Measurements from ENCODE around the gene OR14A16.

The OR14A16 gene

DNA sequence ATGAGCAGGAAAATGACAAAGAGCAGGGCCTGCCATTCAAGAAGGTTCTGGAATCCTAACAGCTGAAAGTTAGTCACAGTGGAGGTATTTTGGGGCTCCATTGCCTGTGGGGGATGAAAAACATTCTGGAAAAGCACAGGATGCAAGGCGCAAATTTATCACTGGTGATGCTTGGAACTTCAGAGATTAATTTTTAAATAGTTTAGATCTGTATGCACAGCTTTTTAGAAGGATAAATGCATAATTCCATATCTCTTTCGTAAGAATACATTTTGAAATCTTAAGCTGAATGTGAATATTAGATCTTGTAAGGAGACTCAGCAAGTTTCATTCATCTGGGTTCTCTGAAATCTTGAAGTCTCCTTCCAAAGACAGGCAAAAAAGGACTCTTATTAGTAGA is 17.9 kb upstream of the OR14A16 start, which contains the start of gene OR11L1:
OR11L1 (minus strand) TSS at position 101 of the 400 bp plus-strand sequence; CDS start at position 101, 0 bp downstream.
- TF ChIP-seq, protein P1, sequence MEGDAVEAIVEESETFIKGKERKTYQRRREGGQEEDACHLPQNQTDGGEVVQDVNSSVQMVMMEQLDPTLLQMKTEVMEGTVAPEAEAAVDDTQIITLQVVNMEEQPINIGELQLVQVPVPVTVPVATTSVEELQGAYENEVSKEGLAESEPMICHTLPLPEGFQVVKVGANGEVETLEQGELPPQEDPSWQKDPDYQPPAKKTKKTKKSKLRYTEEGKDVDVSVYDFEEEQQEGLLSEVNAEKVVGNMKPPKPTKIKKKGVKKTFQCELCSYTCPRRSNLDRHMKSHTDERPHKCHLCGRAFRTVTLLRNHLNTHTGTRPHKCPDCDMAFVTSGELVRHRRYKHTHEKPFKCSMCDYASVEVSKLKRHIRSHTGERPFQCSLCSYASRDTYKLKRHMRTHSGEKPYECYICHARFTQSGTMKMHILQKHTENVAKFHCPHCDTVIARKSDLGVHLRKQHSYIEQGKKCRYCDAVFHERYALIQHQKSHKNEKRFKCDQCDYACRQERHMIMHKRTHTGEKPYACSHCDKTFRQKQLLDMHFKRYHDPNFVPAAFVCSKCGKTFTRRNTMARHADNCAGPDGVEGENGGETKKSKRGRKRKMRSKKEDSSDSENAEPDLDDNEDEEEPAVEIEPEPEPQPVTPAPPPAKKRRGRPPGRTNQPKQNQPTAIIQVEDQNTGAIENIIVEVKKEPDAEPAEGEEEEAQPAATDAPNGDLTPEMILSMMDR (IDR thresholded peaks at IDR 0.05; ENCODE audit: control insufficient read depth, extremely low read depth, insufficient read depth), result no peak
- no peak within 1 kb of the TSS for H3K4me3 ChIP-seq (ENCODE audit: low read depth, low read length)

DNA sequence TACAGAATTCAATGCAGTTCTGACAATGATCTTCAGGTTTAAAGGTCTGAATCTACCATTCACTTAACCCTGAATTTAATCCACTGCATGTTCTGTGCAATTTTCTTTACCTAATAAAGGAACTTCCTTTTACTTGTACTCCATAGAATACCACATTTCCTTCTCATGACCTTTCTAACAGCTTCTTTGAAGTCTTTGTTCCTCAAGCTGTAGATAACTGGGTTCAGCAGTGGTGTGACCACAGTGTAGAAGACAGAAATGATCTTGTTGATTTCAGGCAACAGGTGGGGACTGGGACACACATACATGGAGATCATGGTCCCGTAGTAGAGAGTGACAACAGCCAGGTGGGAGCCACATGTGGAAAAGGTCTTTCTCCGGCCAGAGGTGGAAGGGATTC is 16.9 kb upstream of the OR14A16 start:
- DNase-seq (ENCODE audit: low read depth), result no peak
- no peak overlapping the region for H3K4me3 ChIP-seq (ENCODE audit: low read depth, low read length)
- TF ChIP-seq, protein P1 (IDR thresholded peaks at IDR 0.05; ENCODE audit: control insufficient read depth, extremely low read depth, insufficient read depth), result no peak

More for the DNA sequence above, 17.9 kb upstream of the OR14A16 start, which contains the start of gene OR11L1:
- no peak for DNase-seq (ENCODE audit: low read depth)

DNA sequence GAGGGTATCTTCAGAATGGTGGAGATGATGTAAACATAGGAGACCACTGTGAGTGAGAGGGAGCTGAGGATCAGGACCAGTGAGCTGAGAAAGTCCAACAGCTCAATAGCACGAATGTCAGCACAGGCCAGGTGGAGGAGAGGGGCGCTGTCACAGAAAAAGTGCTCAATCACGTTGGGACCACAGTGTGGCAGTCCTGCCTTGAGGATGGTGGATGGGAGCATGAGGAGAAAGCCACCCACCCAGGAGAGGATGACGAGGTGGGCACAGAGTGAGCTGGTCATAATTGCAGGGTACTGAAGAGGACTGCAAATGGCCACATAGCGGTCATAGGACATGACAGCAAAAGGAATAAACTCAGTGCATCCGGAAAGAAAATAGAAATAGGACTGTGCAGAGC is 9.7 kb upstream of the OR14A16 start:
- TF ChIP-seq, protein P1 (IDR thresholded peaks at IDR 0.05; ENCODE audit: control insufficient read depth, extremely low read depth, insufficient read depth), result no peak
- no peak for DNase-seq (ENCODE audit: low read depth)

DNA sequence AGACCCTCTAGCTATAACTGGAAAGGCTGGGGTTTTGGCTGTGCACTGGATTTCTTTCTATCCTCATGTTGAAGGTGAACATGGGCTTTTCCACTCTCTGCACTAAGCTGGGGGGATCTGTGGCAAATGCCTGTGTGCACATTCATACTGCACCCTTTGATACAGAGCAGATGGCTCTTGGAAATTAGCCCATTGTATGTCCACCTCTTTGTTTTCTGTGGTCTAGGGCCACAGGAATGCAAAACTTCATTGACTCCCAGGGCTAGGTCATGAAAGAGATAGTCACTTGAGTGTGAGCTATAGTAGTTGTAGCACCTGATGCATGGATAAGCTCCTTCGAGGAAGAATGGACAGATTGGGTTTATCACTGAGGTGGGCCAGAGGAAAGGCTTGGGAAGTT is 5.7 kb upstream of the OR14A16 start:
- H3K4me3 ChIP-seq (ENCODE audit: low read depth, low read length), result no peak overlapping the region
- TF ChIP-seq, protein P1 (IDR thresholded peaks at IDR 0.05; ENCODE audit: control insufficient read depth, extremely low read depth, insufficient read depth), result no peak

More for the DNA sequence above, 9.7 kb upstream of the OR14A16 start:
- no peak overlapping the region for H3K4me3 ChIP-seq (ENCODE audit: low read depth, low read length)

DNA sequence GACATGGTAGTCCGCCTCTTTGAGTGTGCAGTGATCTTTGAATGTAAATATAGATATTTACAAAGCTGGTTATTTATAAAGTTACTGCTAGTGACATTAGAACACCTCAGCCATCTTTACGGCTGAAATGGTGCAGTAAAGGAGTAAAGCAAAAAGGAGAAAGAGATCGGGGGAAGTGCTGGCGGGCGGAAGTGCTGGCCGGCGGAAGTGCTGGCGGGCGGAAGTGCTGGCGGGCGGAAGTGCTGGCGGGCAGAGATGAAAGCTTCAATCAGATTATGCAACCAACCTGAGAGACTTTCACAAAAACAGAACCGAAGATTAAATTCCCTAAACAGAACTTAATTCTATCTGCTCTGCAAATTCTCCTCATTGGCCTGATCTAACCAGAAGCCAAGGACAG is 1.4 kb upstream of the OR14A16 start:
- TF ChIP-seq, protein P1 (IDR thresholded peaks at IDR 0.05; ENCODE audit: control insufficient read depth, extremely low read depth, insufficient read depth), result no peak
- DNase-seq (ENCODE audit: low read depth), result no peak
- H3K4me3 ChIP-seq (ENCODE audit: low read depth, low read length), result no peak overlapping the region

More for the DNA sequence above, 5.7 kb upstream of the OR14A16 start:
- no peak for DNase-seq (ENCODE audit: low read depth)

DNA sequence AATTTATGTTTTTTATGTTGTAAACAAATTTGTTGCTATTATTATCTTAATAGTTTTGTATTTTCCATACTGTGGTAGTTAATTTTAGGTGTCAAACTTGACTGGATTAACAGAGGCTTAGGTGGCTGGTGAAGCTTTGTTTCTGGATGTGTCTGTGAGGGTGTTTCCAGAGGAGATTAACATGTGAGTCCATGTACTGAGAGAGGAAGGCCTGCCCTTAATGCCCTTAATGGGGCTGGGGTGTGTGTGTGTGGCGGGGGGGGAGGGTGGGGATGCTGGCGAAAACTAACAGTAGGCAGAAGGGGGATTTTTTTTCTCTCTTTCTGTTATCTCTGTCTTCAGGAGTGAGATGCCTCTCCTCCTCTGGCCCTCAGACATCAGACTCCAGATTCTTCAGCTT is 1.9 kb downstream of the OR14A16 start:
- DNase-seq (ENCODE audit: low read depth), result no peak
- TF ChIP-seq, protein P1 (IDR thresholded peaks at IDR 0.05; ENCODE audit: control insufficient read depth, extremely low read depth, insufficient read depth), result no peak
- H3K4me3 ChIP-seq (ENCODE audit: low read depth, low read length), result no peak overlapping the region

DNA sequence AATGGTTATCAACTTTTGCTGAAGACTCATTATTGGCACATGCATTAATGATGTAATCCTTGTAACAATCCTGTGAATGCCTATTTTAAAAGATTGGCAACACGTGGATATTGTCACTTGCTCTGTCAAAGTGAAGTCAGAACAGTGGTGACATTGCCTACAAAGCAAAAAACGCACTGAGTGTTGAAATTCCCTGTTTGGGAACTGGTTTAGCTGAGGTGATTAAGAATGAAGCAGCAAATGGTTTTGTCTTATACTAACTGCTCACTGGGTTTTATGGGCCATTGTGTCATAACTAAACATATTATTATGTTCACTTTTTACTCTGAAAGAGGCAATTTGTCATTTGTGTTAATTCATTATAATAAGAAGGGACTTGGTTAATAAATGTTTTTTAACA is 11.3 kb downstream of the OR14A16 start:
- DNase-seq (ENCODE audit: low read depth), result no peak
- TF ChIP-seq, protein P1 (IDR thresholded peaks at IDR 0.05; ENCODE audit: control insufficient read depth, extremely low read depth, insufficient read depth), result no peak
- no peak overlapping the region for H3K4me3 ChIP-seq (ENCODE audit: low read depth, low read length)
